Glomerular endothelial cell (primary cell): ENCODE data around the gene SCG3. TPM values are rescaled to one million over a fixed set of nuclear protein-coding genes. Genes with fewer than 3 reads are reported as not detected.
"Not testable (repeated sequence)": the region's sequence is repeated elsewhere in the genome, so short reads cannot be mapped to it uniquely, and the experiment has no call there.

ENCODE experiments used
- DNase-seq: peaks from one replicate; pipeline ENCODE4 v3.0.0-alpha.2; 2011; ENCODE audit warnings: low read depth, low spot score; ENCODE audit errors: extremely low read depth
- total RNA-seq: library from RNA; depleted of rRNA; stranded (reverse); fragments of >200 nt; gene quantifications from 2 replicates; pipeline ENCODE4 v1.2.3, GENCODE V29; 2015

Gene SCG3
- total RNA-seq = 0.05 TPM in 1 of 2 replicates, not detected in the other

DNA sequence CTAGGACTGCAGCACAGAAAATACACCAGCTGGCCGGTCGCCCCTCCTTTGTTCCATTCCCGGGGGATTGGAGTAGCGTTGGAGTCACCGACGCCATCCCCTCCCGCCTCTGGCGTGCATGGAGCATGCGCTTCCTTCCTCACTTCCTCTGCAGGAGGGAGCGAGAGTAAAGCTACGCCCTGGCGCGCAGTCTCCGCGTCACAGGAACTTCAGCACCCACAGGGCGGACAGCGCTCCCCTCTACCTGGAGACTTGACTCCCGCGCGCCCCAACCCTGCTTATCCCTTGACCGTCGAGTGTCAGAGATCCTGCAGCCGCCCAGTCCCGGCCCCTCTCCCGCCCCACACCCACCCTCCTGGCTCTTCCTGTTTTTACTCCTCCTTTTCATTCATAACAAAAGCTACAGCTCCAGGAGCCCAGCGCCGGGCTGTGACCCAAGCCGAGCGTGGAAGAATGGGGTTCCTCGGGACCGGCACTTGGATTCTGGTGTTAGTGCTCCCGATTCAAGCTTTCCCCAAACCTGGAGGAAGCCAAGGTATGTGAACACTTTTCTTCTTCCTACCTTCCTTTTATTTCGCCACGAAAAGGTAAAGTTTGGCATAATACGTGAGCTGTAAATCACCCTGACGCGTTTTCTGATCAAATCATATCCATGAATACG, at the start of gene SCG3:
Gene SCG3, plus strand, starts transcription at position 201 of the 661 bp plus-strand sequence. Its CDS starts 253 bp downstream, at position 454.
- peak; percentile 14 for DNase-seq

DNA sequence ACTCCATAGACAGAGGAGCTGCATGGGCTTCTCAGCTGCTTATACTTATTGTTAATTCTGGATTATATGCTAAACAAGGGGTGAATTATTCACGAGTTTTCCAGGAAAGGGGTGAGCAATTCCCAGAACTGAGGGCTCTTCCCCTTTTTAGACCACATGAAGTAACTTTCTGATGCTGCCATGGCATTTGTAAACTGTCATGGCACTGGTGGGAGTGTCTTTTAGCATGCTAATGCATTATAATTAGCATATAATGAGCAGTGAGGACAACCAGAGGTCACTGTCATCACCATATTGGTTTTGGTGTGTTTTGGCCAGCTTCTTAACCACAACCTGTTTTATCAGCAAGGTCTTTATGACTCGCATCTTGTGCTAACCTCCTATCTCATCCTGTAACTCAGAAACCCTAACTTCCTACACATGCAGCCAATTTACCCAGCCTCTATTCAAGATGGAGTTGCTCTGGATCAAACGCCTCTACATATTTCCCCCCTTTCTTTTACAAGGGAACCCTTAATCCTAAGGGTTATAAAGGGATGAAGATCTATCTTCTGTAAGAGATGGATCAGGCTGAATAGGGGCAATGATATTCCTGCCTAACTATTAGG, 46.6 kb upstream of the SCG3 start:
- no peak for DNase-seq

DNA sequence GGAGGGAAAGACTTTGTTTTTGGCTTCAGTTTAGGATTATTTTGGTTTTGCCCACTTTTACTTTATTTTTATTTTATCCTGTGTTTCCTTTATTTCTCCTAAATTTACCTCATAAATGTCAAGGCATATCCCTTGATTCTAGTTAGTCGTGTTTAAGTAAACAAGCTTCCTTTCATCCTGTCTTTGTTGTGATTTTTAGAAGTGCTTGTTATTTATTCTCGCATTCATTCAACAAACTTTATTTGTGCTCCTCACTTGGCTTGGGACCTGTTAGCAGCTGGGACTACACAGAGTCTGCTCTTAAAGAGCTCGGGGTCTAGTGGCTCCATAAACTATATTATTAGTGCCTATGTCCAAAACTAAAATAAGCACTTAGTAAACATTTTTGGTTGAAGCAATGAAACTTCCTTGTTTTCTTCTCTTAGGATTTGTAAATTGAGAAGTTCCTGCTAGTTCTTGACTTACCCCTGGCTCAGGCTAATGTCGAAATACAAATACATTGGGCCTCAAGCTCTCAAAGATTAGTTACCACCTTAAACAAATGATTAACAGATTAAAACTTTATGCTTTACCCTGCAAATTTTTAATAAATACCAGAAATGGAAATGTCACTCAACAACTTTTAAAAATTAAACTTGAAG, 39.7 kb upstream of the SCG3 start:
- no peak for DNase-seq

DNA sequence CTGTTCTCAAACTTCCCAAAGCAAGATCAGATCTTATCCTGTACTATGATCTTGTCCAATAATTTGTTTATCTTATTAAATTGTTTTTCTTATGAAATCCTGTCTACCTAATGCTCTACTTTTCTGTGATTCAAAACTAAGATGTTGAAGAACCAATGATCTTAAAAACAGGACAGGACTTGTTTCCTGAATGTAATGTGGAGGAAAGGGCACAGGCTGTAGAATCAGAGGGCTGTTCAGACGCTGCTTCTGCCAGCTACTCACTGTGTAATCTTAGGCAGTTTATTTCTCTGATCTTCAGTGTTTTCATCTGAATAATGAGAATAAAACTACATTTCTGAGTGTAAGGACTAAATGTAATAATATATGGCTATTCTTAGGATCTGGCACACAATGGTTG, 38.6 kb upstream of the SCG3 start:
- DNase-seq = no peak

DNA sequence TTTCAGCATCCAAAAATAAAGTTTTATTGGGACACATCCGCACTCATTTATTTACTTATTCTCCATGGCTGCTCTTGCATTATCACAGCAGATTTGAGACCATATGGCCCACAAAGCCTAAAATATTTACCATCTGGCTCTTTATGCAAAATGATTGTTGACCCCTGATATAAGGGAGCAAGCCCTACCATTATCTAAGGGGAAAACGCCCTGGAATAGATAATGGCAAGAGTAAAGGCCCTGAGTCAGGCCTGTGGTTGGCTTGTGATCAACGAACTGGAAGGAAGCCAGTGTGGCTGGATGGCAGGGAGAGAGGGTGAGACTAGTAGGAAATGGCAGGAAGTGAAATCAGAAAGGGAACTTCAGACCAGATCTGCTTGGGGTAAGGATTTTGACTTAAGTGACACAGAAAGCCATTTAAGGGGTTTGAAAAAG, 34.2 kb upstream of the SCG3 start:
- DNase-seq = no peak

DNA sequence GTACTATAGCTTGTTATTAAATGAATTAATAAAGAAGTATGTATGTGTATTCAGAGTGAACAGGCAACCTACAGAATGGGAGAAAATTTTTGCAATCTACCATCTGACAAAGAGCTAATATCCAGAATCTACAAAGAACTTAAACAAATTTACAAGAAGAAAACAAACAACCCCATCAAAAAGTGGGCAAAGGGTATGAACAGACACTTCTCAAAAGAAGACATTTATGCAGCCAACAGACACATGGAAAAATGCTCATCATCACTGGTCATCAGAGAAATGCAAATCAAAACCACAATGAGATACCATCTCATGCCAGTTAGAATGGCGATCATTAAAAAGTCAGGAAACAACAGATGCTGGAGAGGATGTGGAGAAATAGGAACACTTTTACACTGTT, 33.2 kb upstream of the SCG3 start:
- DNase-seq = not testable (repeated sequence)

DNA sequence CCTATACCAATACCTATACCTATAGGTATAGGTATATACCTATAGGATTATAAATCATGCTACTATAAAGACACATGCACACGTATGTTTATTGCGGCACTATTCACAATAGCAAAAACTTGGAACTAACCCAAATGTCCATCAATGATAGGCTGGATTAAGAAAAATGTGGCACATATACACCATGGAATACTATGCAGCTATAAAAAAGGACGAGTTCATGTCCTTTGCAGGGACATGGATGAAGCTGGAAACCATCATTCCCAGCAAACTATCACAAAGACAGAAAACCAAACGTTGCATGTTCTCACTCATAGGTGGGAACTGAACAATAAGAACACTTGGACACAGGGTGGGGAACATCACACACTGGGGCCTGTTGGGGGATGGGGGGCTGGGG, 32.7 kb upstream of the SCG3 start:
- DNase-seq = not testable (repeated sequence)

DNA sequence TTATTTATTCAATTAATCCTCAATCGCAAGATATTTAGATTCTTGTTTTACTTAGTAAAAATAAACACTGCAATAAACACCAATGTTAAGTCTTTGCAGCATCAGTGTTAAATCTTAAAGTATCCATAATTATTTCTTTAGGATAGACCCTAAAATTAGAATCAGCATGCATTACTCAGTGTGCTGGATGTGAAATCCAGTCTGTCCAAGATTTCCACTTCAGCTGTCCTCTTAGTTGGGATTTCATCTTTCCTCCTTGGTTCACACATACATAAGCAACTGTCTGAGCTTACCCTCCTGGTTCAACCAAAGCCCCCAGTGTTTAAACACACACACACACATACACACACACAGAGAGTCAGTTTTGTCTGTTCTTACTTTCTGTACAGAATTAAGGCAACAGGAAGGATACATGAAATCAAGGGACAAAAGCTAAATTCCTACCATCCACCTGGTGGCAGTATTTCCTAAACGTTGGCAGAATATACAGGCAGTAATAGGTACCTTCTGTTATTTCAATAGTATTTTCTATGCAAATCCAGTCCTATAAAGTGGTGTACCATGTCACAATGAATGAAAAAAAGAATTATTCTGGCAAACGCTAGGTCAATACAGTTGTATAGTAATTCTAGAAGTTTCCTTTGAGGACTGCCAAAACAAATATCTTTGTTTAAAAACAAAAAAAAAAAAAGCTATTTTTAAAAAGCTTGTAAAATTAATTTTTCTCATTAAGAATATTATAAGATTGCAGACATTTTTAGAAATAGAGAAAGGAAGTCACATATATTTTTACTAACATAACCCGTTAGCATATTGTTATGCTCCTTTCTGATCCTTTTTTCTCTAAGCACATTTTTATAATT, 31.4 kb upstream of the SCG3 start:
- peak; percentile 51 for DNase-seq

DNA sequence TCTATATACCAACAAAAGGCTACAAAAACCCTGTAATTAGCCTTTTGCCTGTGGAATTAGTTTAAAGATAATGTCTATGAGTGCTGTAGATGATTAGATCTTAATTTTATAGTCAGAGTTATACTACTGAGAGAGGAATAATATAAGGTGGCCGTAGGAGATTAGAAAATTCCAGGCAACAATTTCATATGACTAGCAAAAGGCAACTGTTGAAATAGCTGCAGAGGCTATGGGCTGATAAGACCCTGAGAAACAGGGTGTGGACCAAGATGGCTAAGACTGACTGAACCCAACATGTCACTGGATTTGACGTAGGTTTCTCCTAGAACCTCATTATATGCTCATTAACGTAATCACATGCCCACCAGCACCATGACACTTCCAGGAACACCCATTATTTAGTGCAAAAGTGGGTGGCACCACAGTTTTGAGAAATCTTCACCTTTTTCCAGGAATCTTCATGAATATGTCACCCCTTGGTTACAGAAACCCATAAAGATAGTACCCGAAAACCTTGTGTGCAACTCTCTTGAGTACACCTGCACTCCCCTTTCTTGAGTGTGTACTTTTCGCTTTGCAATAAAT, 29.1 kb upstream of the SCG3 start:
- no peak for DNase-seq

DNA sequence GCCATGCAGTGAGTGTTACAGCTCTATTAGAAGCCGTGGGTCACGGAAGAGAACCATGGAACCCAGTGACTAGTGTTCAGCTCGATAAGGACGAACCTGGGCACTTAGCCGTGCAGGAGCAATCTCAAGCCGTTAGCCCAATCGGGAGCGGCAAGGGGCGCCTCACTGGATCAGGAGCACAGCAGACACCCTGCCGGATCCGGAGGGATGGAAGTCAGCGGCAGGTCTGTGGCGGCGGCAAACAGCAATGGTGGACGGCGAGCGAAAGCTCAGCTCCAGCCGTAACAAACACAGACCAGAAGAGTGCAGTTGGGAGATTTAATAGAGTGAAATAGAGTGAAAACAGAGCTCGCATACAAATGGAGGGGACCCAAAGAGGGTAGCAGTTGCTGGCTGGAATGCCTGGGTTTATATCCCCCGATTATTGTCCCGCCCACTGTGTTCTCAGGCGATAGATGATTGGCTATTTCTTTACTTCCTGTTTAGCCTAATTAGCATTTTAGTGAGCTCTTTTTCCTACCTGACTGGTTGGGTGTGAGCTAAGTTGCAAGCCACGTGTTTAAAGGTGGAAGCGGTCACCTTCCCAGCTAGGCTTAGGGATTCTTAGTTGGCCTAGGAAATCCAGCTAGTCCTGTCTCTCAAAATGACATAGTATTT, 25.8 kb upstream of the SCG3 start:
- not testable (repeated sequence) for DNase-seq

DNA sequence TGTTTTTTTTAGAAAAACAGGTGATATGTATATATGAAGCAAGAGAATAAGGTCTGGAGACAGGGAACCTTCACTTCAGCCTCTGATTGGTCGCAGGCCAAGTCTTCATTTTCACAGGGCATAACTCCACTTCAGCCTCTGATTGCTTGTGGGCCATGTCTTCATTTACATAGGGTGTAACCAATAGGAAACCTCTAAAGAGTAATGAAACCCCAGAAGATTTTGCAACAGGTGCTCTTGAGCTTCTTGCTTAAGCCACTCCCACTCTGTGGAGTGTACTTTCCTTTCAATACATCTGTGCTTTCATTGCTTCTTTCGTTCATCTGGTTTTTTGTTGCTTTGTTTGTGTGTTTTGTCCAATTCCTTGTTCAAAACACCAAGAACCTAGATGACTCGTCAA, 22.6 kb upstream of the SCG3 start:
- no peak for DNase-seq

DNA sequence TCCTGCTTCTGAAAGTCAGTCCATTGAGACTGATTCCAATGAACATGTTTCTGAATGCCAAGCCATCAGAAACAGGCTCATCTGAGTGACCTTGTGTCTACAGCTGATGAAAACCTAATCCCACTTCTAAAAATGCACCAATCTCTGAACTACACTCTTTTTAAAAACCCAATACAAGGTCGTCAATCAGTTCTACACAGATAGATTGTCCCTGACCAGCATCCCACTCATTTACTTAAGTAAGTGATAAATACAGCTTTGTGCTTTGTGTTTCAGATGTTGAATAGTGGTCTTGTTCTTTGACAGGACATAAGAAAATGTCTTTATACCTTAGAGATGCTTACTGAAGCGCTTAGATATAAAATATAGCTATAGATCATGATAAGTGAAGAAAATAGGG, 20.2 kb upstream of the SCG3 start:
- DNase-seq = no peak

DNA sequence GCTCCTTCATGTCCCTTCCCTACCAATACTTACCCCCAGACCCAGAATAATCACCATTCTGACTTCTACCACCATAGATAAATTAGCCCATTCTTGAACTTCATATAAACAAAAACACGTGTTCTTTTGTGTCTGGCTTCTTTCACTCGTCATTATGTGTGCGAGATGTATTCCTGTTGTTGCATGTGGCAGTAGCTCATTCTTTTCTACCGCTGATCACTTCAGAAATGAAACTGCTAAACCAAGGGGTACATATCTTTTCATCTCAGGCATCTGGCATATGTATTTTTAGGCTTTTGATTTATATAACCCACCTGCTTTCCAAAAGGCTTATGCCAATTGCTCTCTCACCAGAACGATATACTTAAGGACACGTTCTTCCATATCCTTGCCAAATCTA, 13.8 kb upstream of the SCG3 start:
- DNase-seq = no peak

DNA sequence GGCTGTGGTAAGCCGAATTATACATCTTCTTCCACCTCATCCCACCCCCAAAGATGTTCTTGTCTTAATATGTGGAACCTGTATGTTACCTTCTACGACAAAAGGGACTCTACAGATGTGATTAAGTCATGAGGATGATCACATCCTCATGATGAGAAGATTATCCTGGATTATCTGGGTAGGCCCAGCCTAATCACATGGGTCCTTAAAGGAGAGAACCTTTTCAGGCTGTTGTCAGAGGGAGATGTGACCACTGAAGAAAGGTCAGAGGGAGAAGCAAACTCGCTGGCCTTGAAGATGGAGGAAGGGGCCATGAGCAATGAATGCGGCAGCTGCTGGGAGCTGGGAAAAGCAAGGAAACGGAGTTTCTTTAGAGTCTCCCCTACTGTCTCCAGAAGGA, 12.9 kb upstream of the SCG3 start:
- DNase-seq = no peak

DNA sequence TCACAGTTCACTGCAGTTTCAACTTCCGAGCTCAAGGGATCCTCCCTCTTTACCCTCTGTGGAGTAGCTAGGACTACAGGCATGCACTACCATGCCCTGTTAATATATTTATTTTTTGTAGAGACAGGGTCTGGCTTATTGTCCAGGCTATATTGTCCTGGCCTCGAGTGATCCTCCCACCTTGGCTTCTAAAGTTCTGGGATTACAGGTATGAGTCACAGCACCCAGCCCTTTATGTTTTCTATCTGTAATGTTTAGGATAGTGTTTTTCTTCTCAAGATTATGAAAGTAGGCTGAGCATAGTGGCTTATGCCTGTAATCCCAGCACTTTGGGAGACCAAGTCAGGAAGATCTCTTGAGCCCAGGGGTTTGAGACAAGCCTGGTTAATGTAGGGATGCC, 11.9 kb upstream of the SCG3 start:
- no peak for DNase-seq

DNA sequence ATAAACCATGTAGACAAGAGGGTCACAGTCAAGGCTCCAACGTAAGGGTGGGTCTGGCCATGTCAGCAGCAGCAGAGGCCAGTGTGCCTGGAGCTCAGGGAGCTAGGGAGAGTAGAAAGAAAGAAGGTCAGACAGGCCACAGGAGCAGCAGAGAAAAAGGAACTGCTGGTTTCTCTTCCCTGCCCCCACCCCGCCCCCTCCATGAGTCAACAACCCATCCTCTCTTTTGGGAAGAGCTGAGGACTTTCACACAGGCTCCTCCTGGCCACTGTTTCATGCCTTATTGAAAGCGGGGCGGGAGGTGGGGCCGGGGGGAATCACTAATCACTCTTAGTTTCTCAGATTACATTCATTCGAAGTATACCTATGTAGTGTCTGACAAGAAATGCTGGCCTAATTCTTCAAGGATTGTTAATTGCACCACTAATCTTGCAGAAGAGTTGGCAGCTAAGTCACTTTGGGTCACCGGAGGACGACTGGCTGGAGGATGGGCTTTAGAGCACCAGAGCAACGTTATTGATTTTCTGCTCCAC, 9.1 kb upstream of the SCG3 start:
- DNase-seq = no peak

DNA sequence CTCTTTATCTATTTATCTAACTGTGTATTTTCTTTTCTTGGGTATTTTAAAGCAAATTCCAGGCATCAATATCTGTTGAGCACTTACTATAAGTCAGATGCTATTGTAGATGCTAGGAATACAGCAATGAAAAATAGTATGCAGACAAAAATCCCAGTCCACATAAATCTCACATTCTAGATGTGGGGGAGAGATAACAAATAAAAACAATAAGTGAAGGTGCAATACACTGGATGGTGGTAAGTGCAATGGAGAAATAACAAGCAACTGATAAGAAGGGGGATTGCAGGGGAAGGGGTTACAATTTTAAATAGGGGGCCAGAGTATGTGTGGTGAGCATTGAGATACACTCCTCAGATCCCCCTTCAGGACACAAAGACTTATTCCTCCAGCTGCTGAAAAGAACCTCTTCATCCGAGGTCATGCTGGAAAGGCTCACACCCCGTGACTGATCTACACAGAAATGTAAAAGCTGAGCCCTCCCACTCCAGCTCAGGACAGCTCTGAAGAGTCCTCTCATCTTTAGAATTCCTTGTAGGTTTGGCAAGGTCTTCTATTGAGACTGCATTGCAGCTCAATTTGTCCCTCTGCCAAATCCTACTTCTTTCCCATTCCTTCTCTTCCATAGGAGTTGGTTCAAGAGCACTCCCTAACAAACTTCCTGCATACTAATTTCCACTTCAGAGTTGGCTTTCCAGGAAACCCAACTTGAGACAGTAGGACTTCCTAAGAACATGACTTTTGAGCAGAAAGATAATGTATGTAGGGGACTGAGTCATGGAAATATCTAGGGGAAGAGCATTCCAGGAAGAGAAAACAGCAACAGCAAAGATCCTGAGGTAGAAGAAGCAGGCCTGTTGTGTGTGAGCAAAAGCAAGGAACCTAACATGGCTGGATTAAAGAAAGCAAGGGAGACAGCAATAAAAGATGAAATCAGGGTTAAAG, 8.1 kb upstream of the SCG3 start:
- DNase-seq = no peak

DNA sequence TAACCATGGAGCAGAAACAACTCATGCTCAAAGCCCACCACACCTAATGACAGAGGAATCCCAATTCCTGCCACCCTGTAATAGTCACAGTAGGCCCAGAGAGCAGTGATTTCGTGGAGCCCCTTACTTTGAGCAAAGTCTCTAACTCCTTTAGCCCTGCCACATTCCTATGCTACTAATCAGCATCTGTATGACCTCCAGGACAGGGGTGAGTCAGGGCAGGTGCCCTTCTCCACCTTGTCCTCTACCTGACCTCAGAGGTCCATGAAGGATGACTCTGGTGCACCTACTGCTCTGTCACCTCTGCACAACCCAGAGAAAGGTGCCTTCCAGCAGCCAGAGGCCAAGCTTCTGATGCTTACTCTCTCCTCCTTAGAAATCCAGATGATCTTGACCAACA, 6.1 kb upstream of the SCG3 start:
- no peak for DNase-seq

DNA sequence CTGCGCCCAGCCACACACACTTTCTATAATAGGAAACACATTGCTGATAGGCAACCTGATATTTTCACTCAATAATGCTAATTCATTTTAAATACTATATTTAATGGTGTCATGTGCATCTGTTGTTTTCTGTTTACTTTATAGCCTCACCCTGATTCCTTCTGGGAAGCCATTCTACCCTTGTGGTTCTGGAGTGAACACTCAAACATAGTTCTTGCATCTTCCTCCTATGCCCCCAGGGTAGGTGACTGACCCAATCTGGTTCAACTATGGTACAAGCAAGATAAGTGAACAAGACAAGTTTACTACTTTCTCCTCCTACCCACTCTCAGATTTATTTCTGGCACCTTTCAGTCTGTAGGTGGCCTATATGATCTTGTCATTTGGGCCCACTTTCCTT, 4.3 kb upstream of the SCG3 start:
- DNase-seq = no peak
